RPMI7951 (cell line): ENCODE results near the gene SLC38A7. TPM values are rescaled to one million over a fixed set of nuclear protein-coding genes. Genes with fewer than 3 reads are reported as not detected.

ENCODE experiments used
- DNase-seq: peaks from one replicate; pipeline ENCODE4 v3.0.0-alpha.2; 2012; ENCODE audit warnings: low read depth
- total RNA-seq: library from RNA; depleted of rRNA; stranded (reverse); fragments of >200 nt; shearing (Covaris generic); gene quantifications from 2 replicates; pipeline ENCODE4 v1.2.3, GENCODE V29; 2014; rRNA removed

SLC38A7 gene
- total RNA-seq, 1 experiment from 2014 or later: 5.3 TPM

- no peak for DNase-seq
Measured at GRCh38 chr16:58635502-58635901, 49.1 kb downstream of the SLC38A7 start.

GRCh38 chr16:58634265-58634802, 50.2 kb downstream of the SLC38A7 start:
- no peak for DNase-seq

GRCh38 chr16:58629733-58630640, 54.6 kb downstream of the SLC38A7 start, which contains the start of gene CNOT1:
TSS of gene CNOT1 (minus strand) at chr16:58629826. CDS start at chr16:58599337, 30,489 bp downstream.
- peak; percentile 99 for DNase-seq

GRCh38 chr16:58628845-58629732, 55.5 kb downstream of the SLC38A7 start:
- peak; percentile 39 for DNase-seq

- no peak for DNase-seq
Measured at GRCh38 chr16:58624209-58624608, 60.4 kb downstream of the SLC38A7 start.

GRCh38 chr16:58620396-58620795, 64.2 kb downstream of the SLC38A7 start:
- no peak for DNase-seq

- DNase-seq: peak; percentile 43
Measured at GRCh38 chr16:58615280-58615679, 69.3 kb downstream of the SLC38A7 start.

Other genes starting within 250 kb of the SLC38A7 start
- 2.5 and 3.0 TPM in 2 replicates for gene NDRG4, start 184.6 kb downstream of the SLC38A7 start, total RNA-seq
- gene SETD6, start 169.3 kb downstream of the SLC38A7 start, total RNA-seq: 7.7 and 9.1 TPM in 2 replicates
- gene CNOT1, start 54.9 kb downstream of the SLC38A7 start, total RNA-seq: 97.4 and 112 TPM in 2 replicates
- 49.3 and 58.6 TPM in 2 replicates for gene GOT2, start 49.5 kb upstream of the SLC38A7 start, total RNA-seq